Stimulated activated naive B cell treated with anti-CD40 and anti-IgM and Interleukin-4, amounts not matched to agents 10 μg/mL and 1 μg/mL and 100 μg/mL, for 72 hours (primary cell): Measurements from ENCODE around the gene AHNAK.

Source experiments
- ATAC-seq, 2 donors: fragments of 150-1000 bp; cut with Tn5 transposase; replicated peaks; 2 replicates each; pipeline ENCODE4 v1.10.0; 2021; ENCODE audit warnings: moderate library complexity in 1 of 2
- DNase-seq: peaks from one replicate; pipeline ENCODE4 v3.0.0; 2021
- H3K27ac Mint-ChIP-seq: one replicate; pipeline ENCODE4 v1.8.0; 2022; ENCODE audit warnings: mild to moderate bottlenecking, mixed read lengths
- H3K27me3 Mint-ChIP-seq, 2 donors: one replicate each; pipeline ENCODE4 v1.8.0; 2022; ENCODE audit warnings: mixed read lengths in 2 of 2
- H3K36me3 Mint-ChIP-seq, 2 donors: one replicate each; pipeline ENCODE4 v1.8.0; 2022; ENCODE audit warnings: mixed read lengths in 2 of 2, mild to moderate bottlenecking in 1 of 2
- H3K4me1 Mint-ChIP-seq, 2 donors: one replicate each; pipeline ENCODE4 v1.8.0; 2022; ENCODE audit warnings: mixed read lengths in 2 of 2, mild to moderate bottlenecking in 1 of 2
- H3K4me3 Mint-ChIP-seq, 2 donors: one replicate each; pipeline ENCODE4 v1.8.0; 2022; ENCODE audit warnings: mild to moderate bottlenecking in 2 of 2, mixed read lengths in 2 of 2, moderate library complexity in 1 of 2
- H3K9me3 Mint-ChIP-seq, 2 donors: one replicate each; pipeline ENCODE4 v1.8.0; 2022; ENCODE audit warnings: mixed read lengths in 2 of 2, mild to moderate bottlenecking in 1 of 2

AHNAK gene

GRCh38 chr11:62472063-62472884, 74.3 kb downstream of the AHNAK start:
- DNase-seq (no peak), ATAC-seq (no peak)
- Mint-ChIP-seq H3K27ac (peak overlapping the region; percentile 74), H3K27me3 (peaks cover 0 to 4% of the 10 kb centered on the region in 2 donors), H3K9me3 (no peaks in the 10 kb centered on the region), H3K4me1 (peaks cover 3 to 7% of the 10 kb centered on the region in 2 donors), H3K4me3 (no peak overlapping the region), H3K36me3 (no peaks in the 10 kb centered on the region)

GRCh38 chr11:62471603-62472002, 75.0 kb downstream of the AHNAK start:
- Mint-ChIP-seq H3K9me3 (no peaks in the 10 kb centered on the region), H3K27ac (no peak overlapping the region), H3K36me3 (no peaks in the 10 kb centered on the region), H3K27me3 (peaks cover 0 to 4% of the 10 kb centered on the region in 2 donors), H3K4me3 (no peak overlapping the region), H3K4me1 (peaks cover 3 to 7% of the 10 kb centered on the region in 2 donors)
- no peak for DNase-seq
- no peak for ATAC-seq

- Mint-ChIP-seq H3K27me3 (peaks cover under 1 to 8% of the 10 kb centered on the region in 2 donors), H3K4me1 (peaks cover 12 to 15% of the 10 kb centered on the region in 2 donors), H3K4me3 (no peak overlapping the region), H3K36me3 (no peaks in the 10 kb centered on the region), H3K9me3 (no peaks in the 10 kb centered on the region), H3K27ac (no peak overlapping the region)
- ATAC-seq = no peak
- DNase-seq = no peak
These were observed 78.0 kb downstream of the AHNAK start for GRCh38 chr11:62468577-62468976.

GRCh38 chr11:62466444-62466843, 80.2 kb downstream of the AHNAK start:
- peaks cover 9 to 12% of the 10 kb centered on the region in 2 donors for H3K4me1 Mint-ChIP-seq
- H3K9me3 Mint-ChIP-seq = no peaks in the 10 kb centered on the region
- DNase-seq (no peak), ATAC-seq (no peak)
- no peak overlapping the region for H3K4me3 Mint-ChIP-seq
- no peaks in the 10 kb centered on the region for H3K36me3 Mint-ChIP-seq
- H3K27ac Mint-ChIP-seq = no peak overlapping the region
- peaks cover 6 to 8% of the 10 kb centered on the region in 2 donors for H3K27me3 Mint-ChIP-seq

- peak; percentile 21 for DNase-seq
- peak; percentile 81 to 87 for ATAC-seq
- Mint-ChIP-seq H3K27ac (peak overlapping the region; percentile 84), H3K9me3 (no peaks in the 10 kb centered on the region), H3K4me3 (no peak overlapping the region), H3K27me3 (peaks cover 6 to 8% of the 10 kb centered on the region in 2 donors), H3K36me3 (no peaks in the 10 kb centered on the region), H3K4me1 (peaks cover 9 to 12% of the 10 kb centered on the region in 2 donors)
These were observed 82.0 kb downstream of the AHNAK start for GRCh38 chr11:62464655-62465054.

- H3K4me3 Mint-ChIP-seq = no peak overlapping the region
These were observed 83.5 kb downstream of the AHNAK start for GRCh38 chr11:62463121-62463542.

GRCh38 chr11:62462508-62462892, 84.1 kb downstream of the AHNAK start:
- H3K4me3 Mint-ChIP-seq = no peak overlapping the region
- DNase-seq (no peak), ATAC-seq (no peak)
- H3K36me3 Mint-ChIP-seq = no peaks in the 10 kb centered on the region
- peaks cover 9 to 12% of the 10 kb centered on the region in 2 donors for H3K4me1 Mint-ChIP-seq
- H3K9me3 Mint-ChIP-seq = no peaks in the 10 kb centered on the region
- peaks cover 6 to 8% of the 10 kb centered on the region in 2 donors for H3K27me3 Mint-ChIP-seq
- H3K27ac Mint-ChIP-seq = no peak overlapping the region

More at GRCh38 chr11:62463121-62463542, 83.5 kb downstream of the AHNAK start:
- no peaks in the 10 kb centered on the region for H3K9me3 Mint-ChIP-seq
- no peak overlapping the region for H3K27ac Mint-ChIP-seq
- peaks cover 6 to 8% of the 10 kb centered on the region in 2 donors for H3K27me3 Mint-ChIP-seq
- peaks cover 9 to 12% of the 10 kb centered on the region in 2 donors for H3K4me1 Mint-ChIP-seq
- no peaks in the 10 kb centered on the region for H3K36me3 Mint-ChIP-seq
- ATAC-seq = no peak
- DNase-seq = no peak

- H3K4me3 Mint-ChIP-seq = no peak overlapping the region
These were observed 84.7 kb downstream of the AHNAK start for GRCh38 chr11:62461740-62462507.

GRCh38 chr11:62459080-62459479, 87.5 kb downstream of the AHNAK start:
- Mint-ChIP-seq H3K4me1 (peaks cover 1 to 10% of the 10 kb centered on the region in 2 donors), H3K27me3 (peaks cover 4 to 6% of the 10 kb centered on the region in 2 donors), H3K36me3 (no peaks in the 10 kb centered on the region), H3K9me3 (no peaks in the 10 kb centered on the region), H3K27ac (no peak overlapping the region), H3K4me3 (no peak overlapping the region)
- no peak for ATAC-seq
- no peak for DNase-seq

More at GRCh38 chr11:62461740-62462507, 84.7 kb downstream of the AHNAK start:
- no peak for ATAC-seq
- peaks cover 6 to 8% of the 10 kb centered on the region in 2 donors for H3K27me3 Mint-ChIP-seq
- H3K9me3 Mint-ChIP-seq = no peaks in the 10 kb centered on the region
- peaks cover 9 to 17% of the 10 kb centered on the region in 2 donors for H3K4me1 Mint-ChIP-seq
- H3K36me3 Mint-ChIP-seq = no peaks in the 10 kb centered on the region
- no peak overlapping the region for H3K27ac Mint-ChIP-seq
- DNase-seq = no peak

- no peak for ATAC-seq
- H3K36me3 Mint-ChIP-seq = no peaks in the 10 kb centered on the region
- DNase-seq = no peak
- H3K27ac Mint-ChIP-seq = peak overlapping the region; percentile 14
- H3K4me3 Mint-ChIP-seq = no peak overlapping the region
- no peaks in the 10 kb centered on the region for H3K9me3 Mint-ChIP-seq
- H3K4me1 Mint-ChIP-seq = peaks cover 0 to 8% of the 10 kb centered on the region in 2 donors
- H3K27me3 Mint-ChIP-seq = peaks cover 3 to 4% of the 10 kb centered on the region in 2 donors
These were observed 88.2 kb downstream of the AHNAK start for GRCh38 chr11:62458212-62459002.

GRCh38 chr11:62457478-62457877, 89.1 kb downstream of the AHNAK start:
- Mint-ChIP-seq H3K4me3 (no peak overlapping the region), H3K36me3 (no peaks in the 10 kb centered on the region), H3K27me3 (peaks cover 0 to under 1% of the 10 kb centered on the region in 2 donors), H3K9me3 (no peaks in the 10 kb centered on the region), H3K4me1 (peaks cover 0 to 5% of the 10 kb centered on the region in 2 donors), H3K27ac (no peak overlapping the region)
- no peak for DNase-seq
- no peak for ATAC-seq

GRCh38 chr11:62456630-62457029, 90.0 kb downstream of the AHNAK start:
- ATAC-seq = no peak
- Mint-ChIP-seq H3K4me1 (peaks cover 0 to 5% of the 10 kb centered on the region in 2 donors), H3K27ac (no peak overlapping the region), H3K27me3 (peaks cover 0 to 5% of the 10 kb centered on the region in 2 donors), H3K36me3 (no peaks in the 10 kb centered on the region), H3K4me3 (no peak overlapping the region), H3K9me3 (no peaks in the 10 kb centered on the region)
- no peak for DNase-seq

GRCh38 chr11:62452839-62453468, 93.7 kb downstream of the AHNAK start:
- ATAC-seq (no peak), DNase-seq (no peak)
- H3K9me3 Mint-ChIP-seq = no peaks in the 10 kb centered on the region
- H3K27me3 Mint-ChIP-seq = peaks cover 4 to 16% of the 10 kb centered on the region in 2 donors
- H3K27ac Mint-ChIP-seq = no peak overlapping the region
- no peak overlapping the region for H3K4me3 Mint-ChIP-seq
- H3K36me3 Mint-ChIP-seq = no peaks in the 10 kb centered on the region
- H3K4me1 Mint-ChIP-seq = peaks cover 0 to 5% of the 10 kb centered on the region in 2 donors
